Measurements from ENCODE around the gene ZNF423. TPM values are rescaled to one million over a fixed set of nuclear protein-coding genes. Genes with fewer than 3 reads are reported as not detected.
A peak's percentile ranks its signal among the peaks of the same experiment; 100 is the strongest.

Gene ZNF423
- polyA plus RNA-seq, 10 donors, result 23.2 to 28.8 (median 26.3) TPM

GRCh38 chr16:49789616-49790015, 66.3 kb downstream of the ZNF423 start:
- peak in 1 of 3 donors; percentile 63 for DNase-seq

GRCh38 chr16:49788986-49789385, 66.9 kb downstream of the ZNF423 start:
- peak in 2 of 3 donors; percentile 34 to 76 for DNase-seq

- DNase-seq, result peak; percentile 33 to 86 (median 58)
These were observed 67.3 kb downstream of the ZNF423 start for GRCh38 chr16:49788572-49788971.

GRCh38 chr16:49786926-49787557, 68.9 kb downstream of the ZNF423 start:
- no peak for DNase-seq

- no peak for DNase-seq
These were observed 69.9 kb downstream of the ZNF423 start for GRCh38 chr16:49785970-49786369.

GRCh38 chr16:49782405-49782804, 73.5 kb downstream of the ZNF423 start:
- no peak for DNase-seq

- no peak for DNase-seq
These were observed 74.5 kb downstream of the ZNF423 start for GRCh38 chr16:49781401-49781800.

- DNase-seq, result no peak
These were observed 75.5 kb downstream of the ZNF423 start for GRCh38 chr16:49780433-49780832.

GRCh38 chr16:49779979-49780378, 75.9 kb downstream of the ZNF423 start:
- no peak for DNase-seq

- DNase-seq, result no peak
These were observed 77.5 kb downstream of the ZNF423 start for GRCh38 chr16:49778202-49778930.

- DNase-seq, result no peak
These were observed 79.2 kb downstream of the ZNF423 start for GRCh38 chr16:49776734-49777133.

GRCh38 chr16:49776085-49776595, 79.8 kb downstream of the ZNF423 start:
- peak in 1 of 3 donors; percentile 65 for DNase-seq

GRCh38 chr16:49775581-49775980, 80.3 kb downstream of the ZNF423 start:
- DNase-seq, result no peak

- DNase-seq, result no peak
These were observed 80.9 kb downstream of the ZNF423 start for GRCh38 chr16:49775018-49775417.

- DNase-seq, result peak in 1 of 3 donors; percentile 46
These were observed 82.1 kb downstream of the ZNF423 start for GRCh38 chr16:49773534-49774475.

- DNase-seq, result no peak
These were observed 87.9 kb downstream of the ZNF423 start for GRCh38 chr16:49767998-49768397.

GRCh38 chr16:49767414-49767813, 88.5 kb downstream of the ZNF423 start:
- DNase-seq, result no peak

- peak in 1 of 3 donors; percentile 48 for DNase-seq
These were observed 89.7 kb downstream of the ZNF423 start for GRCh38 chr16:49766225-49766624.

GRCh38 chr16:49763826-49764225, 92.1 kb downstream of the ZNF423 start:
- DNase-seq, result no peak

- no peak for DNase-seq
These were observed 95.1 kb downstream of the ZNF423 start for GRCh38 chr16:49760815-49761214.

- no peak for DNase-seq
These were observed 98.3 kb downstream of the ZNF423 start for GRCh38 chr16:49757559-49758069.
